A549 treated with DMSO at 1 μM for 4 hours (cell line): ENCODE results near the gene OTUD1. TPM values are rescaled to one million over a fixed set of nuclear protein-coding genes. Genes with fewer than 3 reads are reported as not detected.

Experiments used
- total RNA-seq: library from RNA; stranded (reverse); fragments of 200-300 nt; extraction: Qiagen RNA extraction; gene quantifications from 5 replicates; pipeline ENCODE4 v1.2.3, GENCODE V29; 2022; ENCODE audit warnings: low read depth

Gene OTUD1
- 3.3 to 5.4 TPM (median 4.2 TPM) in 5 replicates for total RNA-seq

GRCh38 chr10:23438547-23439451 lies at the start of gene OTUD1:
OTUD1 (plus strand) TSS chr10:23439075; CDS start chr10:23439458, 383 bp downstream.

Other genes starting within 250 kb of the OTUD1 start
- not detected in 5 replicates for gene PTF1A, start 246.8 kb upstream of the OTUD1 start, total RNA-seq
- 0.03 to 0.13 TPM (median 0.06 TPM) in 4 of 5 replicates, not detected in the other for gene C10orf67, start 94.3 kb upstream of the OTUD1 start, total RNA-seq